ENCODE results near the gene ZC3HAV1.
A peak's percentile ranks its signal among the peaks of the same experiment; 100 is the strongest.
"Not testable (repeated sequence)": the region's sequence is repeated elsewhere in the genome, so short reads cannot be mapped to it uniquely, and the experiment has no call there.

The ZC3HAV1 gene

DNA sequence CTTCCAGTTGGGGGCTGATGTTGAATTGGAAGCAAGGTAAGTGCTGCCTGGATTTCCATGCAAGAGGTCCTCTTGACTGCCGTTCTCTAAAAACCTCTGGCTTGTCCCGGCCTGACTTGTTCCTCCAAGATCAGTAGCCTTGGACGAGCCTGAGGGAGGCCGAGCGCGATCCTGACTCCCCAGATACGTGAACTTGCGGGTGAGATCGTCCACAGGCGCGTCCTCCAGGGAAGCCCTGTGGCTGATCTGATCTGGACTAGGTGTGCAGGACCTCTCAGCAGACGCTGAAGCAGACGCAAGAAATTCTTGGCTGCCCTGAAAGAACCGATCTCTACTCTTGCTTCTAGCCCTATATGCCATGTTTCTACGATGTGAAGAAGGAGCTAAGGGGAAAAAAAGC is 29.7 kb downstream of the ZC3HAV1 start:
- in situ Hi-C loops (cut with HindIII; ENCODE audit: low sequenced_read_pairs): no loop called here
- TF ChIP-seq, protein P1, sequence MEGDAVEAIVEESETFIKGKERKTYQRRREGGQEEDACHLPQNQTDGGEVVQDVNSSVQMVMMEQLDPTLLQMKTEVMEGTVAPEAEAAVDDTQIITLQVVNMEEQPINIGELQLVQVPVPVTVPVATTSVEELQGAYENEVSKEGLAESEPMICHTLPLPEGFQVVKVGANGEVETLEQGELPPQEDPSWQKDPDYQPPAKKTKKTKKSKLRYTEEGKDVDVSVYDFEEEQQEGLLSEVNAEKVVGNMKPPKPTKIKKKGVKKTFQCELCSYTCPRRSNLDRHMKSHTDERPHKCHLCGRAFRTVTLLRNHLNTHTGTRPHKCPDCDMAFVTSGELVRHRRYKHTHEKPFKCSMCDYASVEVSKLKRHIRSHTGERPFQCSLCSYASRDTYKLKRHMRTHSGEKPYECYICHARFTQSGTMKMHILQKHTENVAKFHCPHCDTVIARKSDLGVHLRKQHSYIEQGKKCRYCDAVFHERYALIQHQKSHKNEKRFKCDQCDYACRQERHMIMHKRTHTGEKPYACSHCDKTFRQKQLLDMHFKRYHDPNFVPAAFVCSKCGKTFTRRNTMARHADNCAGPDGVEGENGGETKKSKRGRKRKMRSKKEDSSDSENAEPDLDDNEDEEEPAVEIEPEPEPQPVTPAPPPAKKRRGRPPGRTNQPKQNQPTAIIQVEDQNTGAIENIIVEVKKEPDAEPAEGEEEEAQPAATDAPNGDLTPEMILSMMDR (IDR thresholded peaks at IDR 0.05; ENCODE audit: low read depth, low read length): no peak
- H3K4me3 ChIP-seq (ENCODE audit: low read depth, low read length): no peak overlapping the region
- no peak for DNase-seq (ENCODE audit: low read depth, low spot score)

DNA sequence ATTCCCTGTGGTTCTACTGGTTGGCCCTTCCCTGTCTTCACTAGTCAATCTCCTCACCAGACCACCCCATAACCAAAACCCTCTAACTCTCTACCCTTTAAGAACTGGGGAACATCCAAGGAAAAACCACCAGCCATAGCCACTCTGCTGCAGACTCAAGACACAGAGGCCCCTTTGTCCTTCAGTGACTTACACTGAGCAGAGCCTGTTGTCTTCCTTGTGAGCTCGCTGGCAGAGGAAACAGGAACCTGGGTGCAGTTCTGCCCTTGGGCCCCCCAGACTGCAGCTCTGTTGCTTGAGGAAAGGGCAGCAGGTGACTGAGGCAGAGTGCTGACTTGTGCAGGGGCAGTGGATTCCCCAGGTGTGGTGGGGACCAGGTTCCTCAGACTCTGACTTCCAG is 30.6 kb downstream of the ZC3HAV1 start:
- no peak overlapping the region for H3K4me3 ChIP-seq (ENCODE audit: low read depth, low read length)
- in situ Hi-C loops (cut with HindIII; ENCODE audit: low sequenced_read_pairs): no loop called here
- TF ChIP-seq, protein P1 (IDR thresholded peaks at IDR 0.05; ENCODE audit: low read depth, low read length): no peak
- DNase-seq (ENCODE audit: low read depth, low spot score): no peak

DNA sequence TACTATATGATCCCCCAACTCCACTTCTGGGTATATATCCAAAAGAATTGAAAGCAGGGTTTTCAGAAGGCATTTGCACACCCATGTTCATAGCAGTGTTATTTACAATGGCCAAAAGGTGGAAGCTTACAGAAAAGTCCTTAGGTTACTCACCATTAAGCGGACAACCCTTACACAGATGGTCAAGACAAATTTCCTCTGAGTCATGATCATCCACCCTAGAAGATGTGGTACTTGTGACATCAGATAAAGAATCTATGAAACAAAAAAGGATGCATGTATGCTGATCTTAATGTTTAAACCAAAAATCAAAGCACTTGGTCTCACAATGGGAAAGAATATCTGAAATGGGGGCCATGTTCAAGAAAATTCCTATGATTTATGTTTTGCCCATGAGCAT is 31.1 kb downstream of the ZC3HAV1 start:
- TF ChIP-seq, protein P1 (IDR thresholded peaks at IDR 0.05; ENCODE audit: low read depth, low read length): no peak
- H3K4me3 ChIP-seq (ENCODE audit: low read depth, low read length): no peak overlapping the region
- in situ Hi-C loops (cut with HindIII; ENCODE audit: low sequenced_read_pairs): no loop called here
- DNase-seq (ENCODE audit: low read depth, low spot score): no peak

DNA sequence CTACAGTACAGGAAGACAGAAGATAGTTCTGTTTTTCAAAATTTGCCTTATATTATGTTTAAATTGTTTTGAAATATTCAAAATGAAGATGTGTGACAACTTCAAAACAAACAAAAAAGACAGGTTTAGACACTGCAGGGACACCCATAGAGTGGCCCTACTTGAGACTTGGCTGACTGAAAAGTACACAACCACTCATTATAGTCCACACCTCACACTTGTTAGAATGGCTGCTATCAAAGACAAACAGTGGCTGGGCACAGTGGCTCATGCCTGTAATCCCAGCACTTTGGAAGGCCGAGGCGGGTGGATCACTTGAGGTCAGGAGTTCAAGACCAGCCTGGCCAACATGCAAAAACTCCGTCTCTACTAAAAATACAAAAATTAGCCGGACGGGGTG is 31.8 kb downstream of the ZC3HAV1 start:
- in situ Hi-C loops (cut with HindIII; ENCODE audit: low sequenced_read_pairs); DNase-seq (ENCODE audit: low read depth, low spot score); H3K4me3 ChIP-seq (ENCODE audit: low read depth, low read length): not testable (repeated sequence)

DNA sequence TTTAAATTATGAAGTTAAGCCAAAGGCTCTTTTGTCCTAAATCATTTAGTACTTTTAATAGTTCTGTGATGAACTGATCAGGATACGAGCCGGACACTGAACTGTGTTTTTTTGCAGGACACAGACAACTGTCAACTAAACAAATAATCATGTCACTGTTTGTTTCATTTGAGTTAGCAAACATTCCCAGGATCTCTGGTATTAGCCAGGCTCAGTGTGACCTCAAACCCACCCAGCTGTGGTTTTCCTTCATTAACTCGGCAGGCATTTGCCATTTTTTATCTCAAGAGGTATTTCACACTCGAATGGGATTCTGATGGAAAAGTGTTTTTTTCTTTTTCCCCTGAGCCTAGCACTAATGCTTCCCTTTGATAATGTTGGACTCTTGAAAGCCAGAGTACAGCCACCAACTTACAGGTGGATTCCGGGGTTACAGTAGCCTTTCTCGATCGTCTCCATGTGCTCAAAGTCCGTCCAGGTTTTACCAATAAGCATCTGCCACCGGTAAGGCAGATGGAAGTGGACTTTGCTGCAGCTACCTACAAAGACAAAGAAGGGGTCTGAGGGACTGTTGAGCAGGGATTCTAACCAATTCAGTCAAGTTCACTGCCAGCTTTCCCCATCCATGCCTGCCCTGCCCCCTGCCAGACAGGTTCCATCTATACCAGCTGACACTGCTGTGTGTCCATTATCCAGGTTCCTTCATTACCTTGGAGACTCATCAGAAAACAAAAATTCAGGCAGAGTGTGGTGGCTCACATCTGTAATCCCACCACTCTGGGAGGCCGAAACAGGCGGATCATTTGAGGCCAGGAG is 33.4 kb downstream of the ZC3HAV1 start:
- H3K4me3 ChIP-seq (ENCODE audit: low read depth, low read length): no peak overlapping the region
- DNase-seq (ENCODE audit: low read depth, low spot score): no peak
- TF ChIP-seq, protein P1 (IDR thresholded peaks at IDR 0.05; ENCODE audit: low read depth, low read length): no peak
- in situ Hi-C loops (cut with HindIII; ENCODE audit: low sequenced_read_pairs): no loop called here

DNA sequence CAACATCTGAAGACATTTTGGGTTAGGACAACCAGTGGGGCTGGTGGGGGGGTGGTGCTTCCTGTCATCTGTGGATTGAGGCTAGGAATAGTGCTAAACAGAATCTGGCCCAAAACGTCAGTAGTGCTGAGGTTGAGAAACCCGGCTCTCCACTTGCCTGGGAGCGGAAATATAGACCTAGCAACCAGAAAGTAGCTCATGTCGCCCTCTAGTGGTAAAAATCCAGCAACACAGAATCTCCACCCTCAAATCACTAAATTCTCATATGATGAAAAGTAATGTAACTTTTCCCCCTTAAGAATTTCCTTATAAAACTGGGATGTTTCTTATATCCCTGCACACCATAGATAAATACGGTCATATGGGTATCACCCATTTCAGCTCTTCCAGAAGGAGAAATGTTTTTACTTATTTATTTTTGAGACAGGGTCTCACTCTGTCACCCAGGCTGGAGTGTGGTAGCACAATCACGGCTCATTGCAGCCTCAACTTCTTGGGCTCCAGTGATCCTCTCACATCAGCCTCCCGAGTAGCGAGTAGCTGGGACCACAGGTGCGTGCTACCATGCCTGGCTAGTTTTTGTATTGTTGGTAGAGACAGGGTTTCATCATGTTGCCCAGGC is 34.4 kb downstream of the ZC3HAV1 start:
- TF ChIP-seq, protein P1 (IDR thresholded peaks at IDR 0.05; ENCODE audit: low read depth, low read length): peak; percentile 74
- in situ Hi-C loops (cut with HindIII; ENCODE audit: low sequenced_read_pairs): no loop called here
- peak; percentile 78 for DNase-seq (ENCODE audit: low read depth, low spot score)
- no peak overlapping the region for H3K4me3 ChIP-seq (ENCODE audit: low read depth, low read length)

DNA sequence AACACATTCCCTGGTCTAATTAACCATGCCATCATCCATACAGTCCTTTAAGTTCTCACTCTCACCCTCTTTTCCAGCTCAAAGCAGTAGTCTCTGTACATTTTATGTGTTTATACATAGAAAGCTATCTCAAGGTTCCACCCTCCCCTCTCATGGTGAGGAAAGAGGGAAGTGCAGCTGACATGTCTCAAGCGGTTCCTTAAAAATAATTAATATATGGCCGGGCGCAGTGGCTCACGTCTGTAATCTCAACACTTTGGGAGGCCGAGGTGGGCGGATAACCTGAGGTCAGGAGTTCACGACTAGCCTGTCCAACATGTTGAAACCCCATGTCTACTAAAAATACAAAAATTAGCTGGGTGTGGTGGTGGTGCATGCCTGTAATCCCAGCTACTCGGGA is 36.7 kb downstream of the ZC3HAV1 start:
- TF ChIP-seq, protein P1 (IDR thresholded peaks at IDR 0.05; ENCODE audit: low read depth, low read length): no peak
- in situ Hi-C loops (cut with HindIII; ENCODE audit: low sequenced_read_pairs): no loop called here
- no peak for DNase-seq (ENCODE audit: low read depth, low spot score)
- H3K4me3 ChIP-seq (ENCODE audit: low read depth, low read length): no peak overlapping the region

Measured in astrocyte of the spinal cord (primary cell).